Thymus (tissue), 11 donors: Measurements from ENCODE around the gene MYO3A. TPM values are rescaled to one million over a fixed set of nuclear protein-coding genes. Genes with fewer than 3 reads are reported as not detected.

Experiments
- DNase-seq, 9 donors: peaks; one replicate each; pipeline ENCODE4 v3.0.0-alpha.2; 2013; ENCODE audit warnings: low spot score in 9 of 9, low read depth in 6 of 9, missing footprints in 1 of 9
- H3K27ac ChIP-seq, 2 donors: one replicate each; pipeline ENCODE4 v1.5.1; 2013; ENCODE audit warnings: control low read depth in 1 of 2, low read depth in 1 of 2, low read length in 1 of 2, mild to moderate bottlenecking in 1 of 2, moderate library complexity in 1 of 2
- H3K27me3 ChIP-seq, 2 donors: one replicate each; pipeline ENCODE4 v1.5.1; 2013; ENCODE audit warnings: low read length in 1 of 2; ENCODE audit not compliant: control insufficient read depth in 2 of 2, insufficient read depth in 1 of 2
- H3K36me3 ChIP-seq, 2 donors: one replicate each; pipeline ENCODE4 v1.5.1; 2013; ENCODE audit warnings: low read length in 1 of 2, mild to moderate bottlenecking in 1 of 2, moderate library complexity in 1 of 2; ENCODE audit not compliant: control insufficient read depth in 2 of 2, insufficient read depth in 2 of 2
- H3K4me1 ChIP-seq, 2 donors: one replicate each; pipeline ENCODE4 v1.5.1; 2013; ENCODE audit warnings: low read length in 2 of 2; ENCODE audit not compliant: control insufficient read depth in 2 of 2, insufficient read depth in 2 of 2
- H3K4me3 ChIP-seq, 2 donors: one replicate each; pipeline ENCODE4 v1.5.1; 2013; ENCODE audit warnings: low read length in 2 of 2, control low read depth in 1 of 2, mild to moderate bottlenecking in 1 of 2
- H3K9me3 ChIP-seq, 2 donors: one replicate each; pipeline ENCODE4 v1.5.1; 2013; ENCODE audit warnings: low read length in 1 of 2, mild to moderate bottlenecking in 1 of 2; ENCODE audit not compliant: control insufficient read depth in 2 of 2, insufficient read depth in 1 of 2
- WGBS: extraction: QIAGEN DNeasy Blood & Tissue Kit; methylation state at CpG from one replicate; pipeline ENCODE4 v1.1.7; 2013; 5-methylcytosine and 5-hydroxymethylcytosine counted together
- polyA plus RNA-seq: library from polyadenylated mRNA; stranded (reverse); fragments of 200-250 nt; gene quantifications from one replicate; pipeline ENCODE4 v1.2.3, GENCODE V29; 2013
- total RNA-seq: library from RNA; stranded (reverse); fragments of 120-200 nt; gene quantifications from one replicate; pipeline ENCODE4 v1.2.4, GENCODE V29; 2013
- donor health status: healthy.

Gene MYO3A
- total and polyA plus RNA-seq, 2 donors = 1.0 to 3.0 TPM

DNA sequence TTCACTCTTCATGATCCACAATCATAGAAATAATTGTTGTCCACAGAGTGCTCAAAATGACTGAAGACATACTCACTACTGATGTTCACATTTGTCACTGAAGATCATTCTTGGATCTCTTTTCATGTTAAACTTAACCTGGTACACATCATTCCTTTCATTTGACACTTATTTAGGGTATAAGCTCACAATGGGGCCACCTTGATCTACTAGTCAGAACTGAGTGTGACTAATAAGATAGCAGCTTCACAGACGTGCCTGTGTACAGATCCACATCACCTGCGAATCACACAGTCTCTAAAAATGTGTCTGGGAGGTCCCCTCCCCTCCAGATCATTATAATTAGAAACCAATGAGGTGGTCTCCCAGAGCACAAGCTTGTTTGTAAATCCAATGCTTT is 304.3 kb downstream of the MYO3A start:
- no peaks in the 10 kb centered on the region for H3K27me3 ChIP-seq
- H3K36me3 ChIP-seq = no peaks in the 10 kb centered on the region
- peaks cover 0 to 3% of the 10 kb centered on the region in 2 donors for H3K9me3 ChIP-seq
- DNase-seq = no peak
- no peak overlapping the region for H3K4me3 ChIP-seq
- H3K4me1 ChIP-seq = no peaks in the 10 kb centered on the region
- WGBS = 82% methylated on average over 2 of the region's 2 CpGs
- H3K27ac ChIP-seq = no peak overlapping the region

DNA sequence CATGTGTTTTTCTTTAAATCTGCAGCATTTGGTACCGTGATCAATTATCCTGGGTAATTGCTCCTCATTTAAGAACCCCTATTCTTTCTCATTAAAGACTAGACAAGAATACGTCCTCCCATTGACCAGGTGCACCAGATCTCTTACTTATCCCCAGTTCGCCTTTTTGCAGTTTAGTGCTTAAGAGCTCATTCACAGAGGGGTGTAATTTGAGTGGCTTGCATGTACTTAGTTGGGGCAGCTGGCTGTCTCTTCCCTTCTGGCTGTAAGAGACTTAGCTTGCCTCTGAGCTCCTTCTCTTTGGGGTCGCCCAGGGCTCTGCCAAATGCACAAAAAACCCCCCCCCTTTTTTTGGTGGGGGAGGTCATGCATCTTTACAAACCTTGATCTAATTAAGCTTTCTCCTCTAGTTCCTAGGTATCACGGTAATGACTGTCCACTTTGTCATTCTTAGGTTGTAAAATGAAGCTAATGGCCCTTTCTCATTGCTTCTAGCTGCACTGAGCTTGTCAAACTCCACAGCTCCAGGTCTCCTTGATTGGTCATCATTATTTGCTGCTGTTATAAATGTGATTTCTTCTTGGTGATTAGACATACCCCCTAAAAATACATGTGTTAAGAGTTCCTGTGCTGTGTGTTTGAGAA is 308.8 kb downstream of the MYO3A start:
- Histone ChIP-seq H3K4me3 (no peak overlapping the region), H3K9me3 (no peaks in the 10 kb centered on the region), H3K4me1 (no peaks in the 10 kb centered on the region), H3K27me3 (peaks cover 0 to 3% of the 10 kb centered on the region in 2 donors), H3K27ac (no peak overlapping the region), H3K36me3 (no peaks in the 10 kb centered on the region)
- WGBS = 35% methylated on average over 5 of the region's 5 CpGs
- DNase-seq = no peak

DNA sequence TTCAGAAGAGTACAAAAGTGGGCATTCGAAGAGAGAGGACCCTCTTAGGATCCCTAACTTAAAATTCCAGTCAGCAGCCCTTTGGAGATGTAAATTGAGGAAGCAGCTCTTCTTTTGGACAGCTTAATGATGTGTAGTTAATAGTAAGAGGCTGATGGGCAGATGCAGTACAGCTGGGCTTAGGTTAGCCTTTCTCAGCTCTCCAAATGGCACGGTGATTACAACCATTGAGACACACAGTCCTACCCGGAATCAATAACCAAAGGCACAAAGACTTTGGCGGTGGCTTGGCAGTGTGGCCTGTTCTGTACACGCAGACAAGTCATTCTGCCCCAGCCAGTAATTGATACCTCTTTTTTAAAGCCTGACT is 309.3 kb downstream of the MYO3A start:
- Histone ChIP-seq H3K4me1 (no peaks in the 10 kb centered on the region), H3K36me3 (no peaks in the 10 kb centered on the region), H3K27ac (no peak overlapping the region), H3K9me3 (no peaks in the 10 kb centered on the region), H3K4me3 (no peak overlapping the region), H3K27me3 (peaks cover 0 to 3% of the 10 kb centered on the region in 2 donors)
- no peak for DNase-seq
- 74% methylated on average over 5 of the region's 5 CpGs for WGBS

DNA sequence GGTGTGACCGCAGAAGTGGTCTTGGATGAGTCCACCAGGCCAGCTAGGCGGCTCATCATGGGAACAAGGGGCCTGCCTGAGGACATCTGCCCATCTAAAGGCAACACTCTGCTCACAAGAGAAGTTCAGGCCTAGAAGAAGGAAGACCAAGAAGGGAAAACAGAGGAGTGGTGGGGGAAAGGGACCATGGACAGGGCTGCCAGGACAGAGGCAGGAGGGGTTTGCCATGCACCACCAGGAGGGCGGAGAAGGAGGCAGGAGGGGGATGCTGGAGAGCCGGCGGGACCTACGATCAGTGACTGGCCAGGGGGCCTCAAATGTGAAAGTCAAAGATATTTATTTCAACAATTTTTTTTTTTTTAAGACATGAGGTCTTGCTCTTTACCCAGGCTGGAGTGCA is 315.7 kb downstream of the MYO3A start:
- no peak for DNase-seq
- no peaks in the 10 kb centered on the region for H3K36me3 ChIP-seq
- no peaks in the 10 kb centered on the region for H3K27me3 ChIP-seq
- H3K4me1 ChIP-seq = no peaks in the 10 kb centered on the region
- H3K9me3 ChIP-seq = no peaks in the 10 kb centered on the region
- no peak overlapping the region for H3K27ac ChIP-seq
- 89% methylated on average over 6 of the region's 6 CpGs for WGBS
- H3K4me3 ChIP-seq = no peak overlapping the region

DNA sequence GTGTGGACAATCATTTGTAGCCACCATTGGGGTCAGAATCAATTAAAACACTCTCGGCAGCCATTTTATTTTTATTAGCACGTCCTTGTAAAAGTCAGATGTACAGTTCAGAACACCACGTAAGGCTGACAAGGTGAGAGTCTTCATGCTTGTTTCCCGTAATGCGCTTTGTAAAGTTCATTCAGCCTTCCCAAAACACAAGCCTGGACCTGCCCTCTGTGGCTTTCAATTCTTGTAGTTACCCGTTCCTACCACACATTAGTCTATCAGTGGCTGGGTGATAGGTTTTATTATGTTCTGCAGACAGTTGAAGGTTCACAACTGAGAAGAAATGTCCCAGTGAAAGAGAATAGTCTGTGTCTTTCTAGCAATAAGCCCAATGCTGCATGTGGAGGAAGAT is 317.9 kb downstream of the MYO3A start:
- Histone ChIP-seq H3K4me1 (no peaks in the 10 kb centered on the region), H3K36me3 (no peaks in the 10 kb centered on the region), H3K27me3 (no peaks in the 10 kb centered on the region), H3K4me3 (no peak overlapping the region), H3K27ac (no peak overlapping the region), H3K9me3 (no peaks in the 10 kb centered on the region)
- WGBS = 93% methylated on average over 6 of the region's 6 CpGs
- DNase-seq = no peak

DNA sequence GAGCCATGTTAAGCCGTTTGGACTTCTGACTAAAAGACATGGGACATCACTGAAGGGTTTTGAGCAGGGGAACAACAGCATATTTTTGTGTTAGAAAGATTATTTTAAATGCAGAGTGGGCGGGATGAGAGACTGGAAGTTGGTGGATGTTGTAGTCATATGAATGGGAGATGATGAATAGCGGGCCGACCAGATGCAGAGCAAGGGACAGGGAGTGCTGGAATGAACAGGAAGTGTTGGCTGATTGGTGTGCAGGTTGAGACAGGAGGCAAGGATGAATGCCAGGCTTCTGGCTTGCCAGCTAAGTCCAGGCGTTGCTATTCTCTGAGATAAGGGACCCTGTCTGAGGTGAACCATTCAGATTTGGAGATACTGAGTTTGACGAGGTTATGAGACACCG is 320.6 kb downstream of the MYO3A start:
- Histone ChIP-seq H3K36me3 (no peaks in the 10 kb centered on the region), H3K27ac (no peak overlapping the region), H3K9me3 (no peaks in the 10 kb centered on the region), H3K4me1 (no peaks in the 10 kb centered on the region), H3K4me3 (no peak overlapping the region), H3K27me3 (no peaks in the 10 kb centered on the region)
- DNase-seq = no peak
- WGBS = 78% methylated on average over 7 of the region's 7 CpGs

DNA sequence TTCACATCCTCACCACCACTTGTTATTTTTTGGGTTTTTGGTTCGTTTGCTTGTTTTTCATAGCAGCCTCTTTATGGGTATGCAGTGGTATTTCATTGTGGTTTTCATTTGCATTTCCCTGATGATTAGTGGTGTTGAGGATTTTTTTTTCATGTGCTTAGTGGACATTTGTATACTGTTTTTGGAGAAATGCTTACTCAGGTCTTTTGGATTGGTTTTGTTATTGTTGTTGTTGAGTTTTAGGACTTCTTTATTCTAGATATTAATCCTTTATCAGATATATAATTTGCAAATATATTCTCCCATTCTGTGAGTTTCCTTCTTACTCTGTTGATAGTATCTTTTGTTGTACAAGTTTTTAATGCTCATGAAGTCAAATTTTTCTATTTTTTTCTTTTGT is 325.3 kb downstream of the MYO3A start:
- Histone ChIP-seq H3K4me1 (no peaks in the 10 kb centered on the region), H3K9me3 (no peaks in the 10 kb centered on the region), H3K27ac (no peak overlapping the region), H3K4me3 (no peak overlapping the region), H3K36me3 (no peaks in the 10 kb centered on the region), H3K27me3 (no peaks in the 10 kb centered on the region)
- no peak for DNase-seq
- 63% methylated on average over 1 of the region's 1 CpG for WGBS
